ENCODE data around the gene RSRC1. TPM values are rescaled to one million over a fixed set of nuclear protein-coding genes. Genes with fewer than 3 reads are reported as not detected.

Gene RSRC1
- total and polyA plus RNA-seq, 9 donors: 20.6 to 41.2 (median 22.2) TPM

DNA sequence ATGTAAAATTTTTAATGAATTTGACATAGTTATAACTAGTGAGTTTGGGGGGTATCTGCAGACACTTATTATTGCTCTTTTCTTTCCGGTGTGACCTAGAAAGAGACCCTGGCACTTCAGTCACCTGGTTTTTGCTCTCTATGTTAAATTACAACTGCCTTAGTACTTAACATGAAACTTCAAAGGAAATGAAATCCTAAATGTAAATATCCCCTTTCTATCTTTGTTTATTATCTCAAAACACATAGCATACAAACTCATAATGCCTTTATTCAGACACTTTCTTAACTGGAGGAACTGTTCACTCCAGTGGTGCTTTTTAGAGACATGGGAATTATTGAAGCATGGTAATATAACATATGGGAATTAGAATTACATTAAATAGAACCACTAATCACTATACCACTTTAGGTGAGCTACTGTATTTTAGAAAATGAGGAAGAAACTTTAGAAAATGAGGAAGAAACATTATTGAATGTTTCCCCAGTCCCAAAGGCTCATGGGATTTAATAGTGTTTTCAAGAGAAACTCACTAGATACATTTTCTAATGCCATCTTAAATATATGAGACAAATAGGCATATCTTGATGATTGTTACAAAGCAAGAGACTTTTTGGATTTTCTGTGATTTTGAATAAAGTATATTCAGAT lies 341.6 kb downstream of the RSRC1 start:
- Histone ChIP-seq H3K9me3 (replicated peaks; ENCODE audit: control insufficient read depth, low read depth, low read length) (no peaks in the 10 kb centered on the region), H3K27me3 (ENCODE audit: control insufficient read depth, insufficient read depth, low read length) (no peaks in the 10 kb centered on the region), H3K36me3 (ENCODE audit: control insufficient read depth, insufficient read depth, low read length) (no peaks in the 10 kb centered on the region), H3K4me1 (ENCODE audit: control insufficient read depth, insufficient read depth, low read length) (no peaks in the 10 kb centered on the region), H3K27ac (ENCODE audit: low read length) (no peak overlapping the region), H3K4me3 (ENCODE audit: low read length) (no peak overlapping the region)
- DNase-seq: no peak
- WGBS (ENCODE audit: insufficient coverage): no CpG with 5 or more reads among the region's 1 CpG

DNA sequence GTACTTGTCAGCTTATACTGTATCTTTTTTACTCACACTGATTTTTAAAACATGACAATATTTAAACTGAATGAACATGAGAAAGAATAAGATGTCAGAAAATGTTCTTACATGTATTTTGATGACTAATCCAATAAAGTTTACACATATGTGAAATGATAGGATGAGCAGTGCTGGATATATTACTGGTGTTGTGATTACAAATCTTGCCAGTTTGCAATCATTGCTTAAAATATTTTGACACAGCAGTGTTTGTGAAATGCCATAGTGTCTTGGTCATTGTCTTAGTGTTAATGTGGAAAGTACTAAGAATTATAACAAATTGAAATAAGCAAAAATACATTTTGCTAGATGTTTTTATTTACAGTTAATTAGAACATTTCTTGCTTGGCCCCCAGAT lies 342.4 kb downstream of the RSRC1 start:
- no peak overlapping the region for H3K27ac ChIP-seq (ENCODE audit: low read length)
- no peak for DNase-seq

DNA sequence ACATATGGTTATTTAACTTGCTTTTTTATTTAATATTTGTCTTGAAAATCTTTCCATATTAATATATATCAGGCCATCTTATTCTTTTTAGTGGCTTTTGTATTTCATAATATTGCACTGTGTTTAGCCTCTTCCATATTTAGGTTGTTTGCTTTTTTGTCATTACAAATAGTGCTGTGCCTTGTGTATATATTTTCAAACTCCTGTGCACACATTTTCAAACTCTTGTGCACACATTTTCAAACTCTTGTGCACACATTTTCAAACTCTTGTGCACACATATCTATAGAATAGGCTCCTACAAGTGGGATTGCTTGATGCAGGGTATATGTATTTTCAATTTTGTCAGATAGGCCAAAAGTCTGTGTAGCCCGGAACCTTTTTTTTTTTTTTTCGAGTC lies 343.1 kb downstream of the RSRC1 start:
- no peaks in the 10 kb centered on the region for H3K9me3 ChIP-seq (replicated peaks; ENCODE audit: control insufficient read depth, low read depth, low read length)
- no peaks in the 10 kb centered on the region for H3K4me1 ChIP-seq (ENCODE audit: control insufficient read depth, insufficient read depth, low read length)
- DNase-seq: no peak
- no peak overlapping the region for H3K27ac ChIP-seq (ENCODE audit: low read length)
- H3K36me3 ChIP-seq (ENCODE audit: control insufficient read depth, insufficient read depth, low read length): no peaks in the 10 kb centered on the region
- H3K4me3 ChIP-seq (ENCODE audit: low read length): no peak overlapping the region
- WGBS (ENCODE audit: insufficient coverage): no CpG with 5 or more reads among the region's 2 CpGs
- H3K27me3 ChIP-seq (ENCODE audit: control insufficient read depth, insufficient read depth, low read length): no peaks in the 10 kb centered on the region

More for the DNA sequence above, 342.4 kb downstream of the RSRC1 start:
- no peaks in the 10 kb centered on the region for H3K9me3 ChIP-seq (replicated peaks; ENCODE audit: control insufficient read depth, low read depth, low read length)
- H3K27me3 ChIP-seq (ENCODE audit: control insufficient read depth, insufficient read depth, low read length): no peaks in the 10 kb centered on the region
- no peak overlapping the region for H3K4me3 ChIP-seq (ENCODE audit: low read length)
- no peaks in the 10 kb centered on the region for H3K36me3 ChIP-seq (ENCODE audit: control insufficient read depth, insufficient read depth, low read length)
- H3K4me1 ChIP-seq (ENCODE audit: control insufficient read depth, insufficient read depth, low read length): no peaks in the 10 kb centered on the region

DNA sequence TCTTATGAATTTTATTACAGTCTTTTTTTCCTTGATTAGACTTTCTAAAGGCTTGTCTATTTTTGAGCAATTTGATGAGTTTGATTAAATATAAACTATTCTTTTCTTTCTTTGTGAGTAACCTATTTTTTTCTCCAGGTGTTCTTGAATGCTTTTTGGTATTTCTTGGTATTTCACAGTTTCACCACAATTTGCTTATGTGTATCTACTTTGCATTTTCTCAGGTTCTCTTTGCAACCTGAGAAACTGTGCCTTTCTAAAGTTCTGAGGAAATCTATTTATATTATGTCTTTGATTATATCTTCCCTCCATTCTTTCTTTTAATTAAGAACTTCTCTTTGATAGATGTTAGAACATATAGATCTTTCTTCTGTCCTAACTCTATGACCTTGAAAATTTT lies 344.0 kb downstream of the RSRC1 start:
- no peaks in the 10 kb centered on the region for H3K4me1 ChIP-seq (ENCODE audit: control insufficient read depth, insufficient read depth, low read length)
- no peak overlapping the region for H3K4me3 ChIP-seq (ENCODE audit: low read length)
- no peak overlapping the region for H3K27ac ChIP-seq (ENCODE audit: low read length)
- H3K9me3 ChIP-seq (replicated peaks; ENCODE audit: control insufficient read depth, low read depth, low read length): no peaks in the 10 kb centered on the region
- H3K36me3 ChIP-seq (ENCODE audit: control insufficient read depth, insufficient read depth, low read length): no peaks in the 10 kb centered on the region
- DNase-seq: no peak
- no peaks in the 10 kb centered on the region for H3K27me3 ChIP-seq (ENCODE audit: control insufficient read depth, insufficient read depth, low read length)

DNA sequence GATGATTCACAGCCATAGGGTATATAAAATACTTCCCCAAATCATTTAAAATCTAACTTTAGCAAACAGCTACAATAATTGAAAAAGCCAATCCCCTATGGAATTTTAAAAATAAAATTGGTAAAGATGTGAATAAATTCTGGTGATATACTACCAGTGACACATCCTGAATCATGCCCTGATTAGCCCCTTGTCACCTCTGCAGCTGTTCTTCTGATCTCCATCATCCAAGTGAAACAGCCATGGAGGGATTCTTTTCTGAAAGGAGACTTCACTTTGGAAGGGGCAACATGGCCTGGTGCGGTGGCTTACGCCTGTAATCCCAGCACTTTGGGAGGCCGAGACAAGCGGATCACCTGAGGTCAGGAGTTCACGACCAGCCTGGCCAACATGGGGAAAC lies 345.5 kb downstream of the RSRC1 start:
- WGBS (ENCODE audit: insufficient coverage): 100% methylated on average over 2 of the region's 5 CpGs
- H3K27me3 ChIP-seq (ENCODE audit: control insufficient read depth, insufficient read depth, low read length): no peaks in the 10 kb centered on the region
- no peak overlapping the region for H3K27ac ChIP-seq (ENCODE audit: low read length)
- no peaks in the 10 kb centered on the region for H3K36me3 ChIP-seq (ENCODE audit: control insufficient read depth, insufficient read depth, low read length)
- DNase-seq: no peak
- H3K4me3 ChIP-seq (ENCODE audit: low read length): no peak overlapping the region
- H3K9me3 ChIP-seq (replicated peaks; ENCODE audit: control insufficient read depth, low read depth, low read length): no peaks in the 10 kb centered on the region
- H3K4me1 ChIP-seq (ENCODE audit: control insufficient read depth, insufficient read depth, low read length): no peaks in the 10 kb centered on the region

DNA sequence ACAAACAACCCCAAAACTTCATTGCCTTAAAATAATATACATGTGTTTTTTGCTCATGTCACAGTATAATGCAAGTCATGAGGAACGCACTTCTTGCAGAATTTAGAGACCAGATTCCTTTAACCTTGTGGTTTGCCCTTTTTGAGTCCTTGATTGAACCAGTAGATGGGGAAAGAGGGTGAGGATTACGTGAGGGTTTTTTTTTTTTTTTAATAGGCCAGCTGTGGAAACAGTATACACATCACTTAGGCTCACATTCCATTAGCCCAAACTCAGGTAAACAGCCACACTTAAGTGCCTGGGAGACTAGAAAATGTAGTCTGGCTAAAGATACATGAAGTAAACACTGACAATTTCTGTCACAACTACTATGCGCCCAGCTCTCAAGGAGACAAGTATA lies 346.2 kb downstream of the RSRC1 start:
- Histone ChIP-seq H3K27ac (ENCODE audit: low read length) (no peak overlapping the region), H3K4me3 (ENCODE audit: low read length) (no peak overlapping the region), H3K9me3 (replicated peaks; ENCODE audit: control insufficient read depth, low read depth, low read length) (no peaks in the 10 kb centered on the region), H3K27me3 (ENCODE audit: control insufficient read depth, insufficient read depth, low read length) (no peaks in the 10 kb centered on the region), H3K4me1 (ENCODE audit: control insufficient read depth, insufficient read depth, low read length) (no peaks in the 10 kb centered on the region), H3K36me3 (ENCODE audit: control insufficient read depth, insufficient read depth, low read length) (no peaks in the 10 kb centered on the region)
- DNase-seq: no peak
- WGBS (ENCODE audit: insufficient coverage): no CpG with 5 or more reads among the region's 3 CpGs

DNA sequence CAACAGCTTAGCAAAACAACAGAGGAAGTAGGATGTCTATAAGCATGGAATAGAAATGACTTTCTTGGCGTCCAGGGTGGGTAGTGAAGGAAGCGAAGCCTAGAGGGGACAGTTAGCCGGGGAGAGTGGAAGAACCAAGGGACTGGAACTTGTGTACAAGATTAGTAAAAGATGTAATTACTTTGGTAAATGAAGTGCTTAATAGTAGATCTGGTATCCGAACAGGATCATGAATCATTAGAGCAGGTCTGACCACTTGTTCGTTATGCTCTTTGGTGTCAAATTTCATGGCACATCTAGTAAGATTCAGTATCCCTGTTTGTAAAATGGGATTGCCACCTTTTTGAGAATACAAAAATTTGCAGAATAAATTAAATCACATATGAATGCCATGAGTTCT lies 348.6 kb downstream of the RSRC1 start:
- no peak for DNase-seq
- 68% methylated on average over 4 of the region's 5 CpGs for WGBS (ENCODE audit: insufficient coverage)
- no peaks in the 10 kb centered on the region for H3K9me3 ChIP-seq (replicated peaks; ENCODE audit: control insufficient read depth, low read depth, low read length)

DNA sequence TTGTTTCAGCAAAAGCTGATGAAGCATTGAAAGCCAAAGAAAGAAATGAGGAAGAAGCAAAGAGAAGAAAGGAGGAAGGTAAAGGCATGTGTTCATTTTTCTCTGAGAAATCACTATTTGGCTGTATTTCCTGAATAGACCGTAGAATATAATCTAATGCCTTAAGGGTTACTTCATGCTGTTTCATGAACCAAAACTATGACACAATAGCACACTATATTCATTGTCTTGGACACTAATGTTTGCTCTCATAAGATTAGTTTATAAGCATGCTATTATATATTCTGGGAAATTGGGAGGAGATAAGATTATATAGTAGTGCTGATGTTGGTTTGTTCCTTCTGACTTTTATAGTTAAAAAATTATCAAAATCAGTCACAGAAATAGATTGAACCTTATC lies 351.0 kb downstream of the RSRC1 start:
- Histone ChIP-seq H3K36me3 (ENCODE audit: control insufficient read depth, insufficient read depth, low read length) (no peaks in the 10 kb centered on the region), H3K27ac (ENCODE audit: low read length) (no peak overlapping the region), H3K27me3 (ENCODE audit: control insufficient read depth, insufficient read depth, low read length) (no peaks in the 10 kb centered on the region), H3K9me3 (replicated peaks; ENCODE audit: control insufficient read depth, low read depth, low read length) (no peaks in the 10 kb centered on the region), H3K4me1 (ENCODE audit: control insufficient read depth, insufficient read depth, low read length) (no peaks in the 10 kb centered on the region), H3K4me3 (ENCODE audit: low read length) (no peak overlapping the region)
- WGBS (ENCODE audit: insufficient coverage): no CpG with 5 or more reads among the region's 1 CpG
- DNase-seq: peak; percentile 60

More for the DNA sequence above, 348.6 kb downstream of the RSRC1 start:
- Histone ChIP-seq H3K4me1 (ENCODE audit: control insufficient read depth, insufficient read depth, low read length) (no peaks in the 10 kb centered on the region), H3K36me3 (ENCODE audit: control insufficient read depth, insufficient read depth, low read length) (no peaks in the 10 kb centered on the region), H3K4me3 (ENCODE audit: low read length) (no peak overlapping the region), H3K27me3 (ENCODE audit: control insufficient read depth, insufficient read depth, low read length) (no peaks in the 10 kb centered on the region), H3K27ac (ENCODE audit: low read length) (no peak overlapping the region)

DNA sequence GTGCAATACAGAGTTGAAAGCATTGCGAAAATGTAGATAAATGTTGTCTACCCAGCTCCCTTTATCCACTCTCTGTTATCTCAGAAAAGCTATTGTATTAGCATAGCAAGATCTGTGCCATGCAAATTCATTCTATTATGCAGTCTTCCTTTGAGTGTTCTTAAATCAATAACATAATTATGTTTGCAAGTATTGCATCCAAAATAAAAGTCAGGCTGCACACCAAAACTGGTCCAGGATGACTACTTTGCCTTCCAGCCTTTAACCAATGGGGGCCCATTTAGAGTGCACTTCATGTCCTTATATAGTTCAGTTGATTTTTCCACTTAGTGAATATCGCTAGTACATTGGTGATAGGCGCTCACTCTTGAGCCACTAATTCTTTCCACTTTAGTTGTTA lies 353.7 kb downstream of the RSRC1 start:
- H3K4me1 ChIP-seq (ENCODE audit: control insufficient read depth, insufficient read depth, low read length): no peaks in the 10 kb centered on the region
- H3K27ac ChIP-seq (ENCODE audit: low read length): no peak overlapping the region
- H3K27me3 ChIP-seq (ENCODE audit: control insufficient read depth, insufficient read depth, low read length): no peaks in the 10 kb centered on the region
- H3K9me3 ChIP-seq (replicated peaks; ENCODE audit: control insufficient read depth, low read depth, low read length): no peaks in the 10 kb centered on the region
- DNase-seq: peak; percentile 54
- no peaks in the 10 kb centered on the region for H3K36me3 ChIP-seq (ENCODE audit: control insufficient read depth, insufficient read depth, low read length)
- no CpG with 5 or more reads among the region's 3 CpGs for WGBS (ENCODE audit: insufficient coverage)
- H3K4me3 ChIP-seq (ENCODE audit: low read length): no peak overlapping the region

DNA sequence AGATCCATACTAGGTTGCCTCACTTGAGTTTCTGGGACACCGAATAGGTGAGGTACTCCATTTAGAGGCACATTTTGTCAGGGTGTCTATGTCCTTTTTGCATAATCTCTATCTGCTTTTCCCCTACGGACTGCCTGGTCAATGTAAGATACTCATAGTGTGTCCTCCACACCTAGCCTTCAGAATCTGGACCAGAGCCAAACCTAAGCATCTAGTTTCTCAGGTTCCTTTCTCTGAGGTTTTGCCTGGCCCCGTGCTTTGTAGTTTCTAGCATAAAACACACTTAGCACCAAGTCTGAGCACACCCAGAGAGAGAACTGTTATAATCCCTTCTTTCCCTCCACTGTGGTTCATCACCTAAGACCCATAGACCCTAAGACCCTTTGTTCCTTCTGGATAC lies 355.2 kb downstream of the RSRC1 start:
- Histone ChIP-seq H3K27me3 (ENCODE audit: control insufficient read depth, insufficient read depth, low read length) (no peaks in the 10 kb centered on the region), H3K36me3 (ENCODE audit: control insufficient read depth, insufficient read depth, low read length) (no peaks in the 10 kb centered on the region), H3K9me3 (replicated peaks; ENCODE audit: control insufficient read depth, low read depth, low read length) (no peaks in the 10 kb centered on the region), H3K4me1 (ENCODE audit: control insufficient read depth, insufficient read depth, low read length) (no peaks in the 10 kb centered on the region), H3K4me3 (ENCODE audit: low read length) (no peak overlapping the region), H3K27ac (ENCODE audit: low read length) (no peak overlapping the region)
- DNase-seq: no peak
- 94% methylated on average over 3 of the region's 3 CpGs for WGBS (ENCODE audit: insufficient coverage)

Measured in muscle of leg (tissue), 11 donors.